SHP77 (cell line): ENCODE results near the gene EIF1B.
"Not testable (repeated sequence)": the region's sequence is repeated elsewhere in the genome, so short reads cannot be mapped to it uniquely, and the experiment has no call there.

Experiments used
- DNase-seq, 2 experiments: peaks; one replicate each; lab custom pipeline; 2025; lab: John Stamatoyannopoulos, UW

EIF1B gene

DNA sequence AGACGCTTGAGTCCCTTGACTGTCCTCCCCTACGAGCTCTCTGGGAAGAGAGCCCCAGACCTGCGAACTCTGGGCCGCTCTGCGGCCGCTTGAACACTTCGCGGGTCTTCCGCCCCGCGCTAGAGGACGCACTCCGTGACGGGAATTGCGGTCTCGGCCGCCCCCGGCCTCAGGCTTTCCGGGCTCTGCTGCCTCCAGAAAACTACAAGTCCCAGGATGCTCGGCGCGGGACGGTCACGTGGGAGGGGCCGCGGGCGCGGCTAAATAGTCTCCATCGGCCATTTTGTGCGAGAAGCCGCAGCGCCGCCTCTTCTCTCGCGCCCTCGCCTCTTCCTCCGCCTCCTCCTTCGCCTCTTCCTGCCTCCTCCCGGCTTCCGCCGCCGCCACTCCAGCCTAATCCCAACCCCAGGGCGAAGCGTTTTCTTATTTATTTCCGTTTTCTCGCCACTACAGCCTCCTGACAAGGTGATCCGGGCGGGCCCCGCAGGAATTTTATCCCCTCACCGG, at the start of gene EIF1B:
TSS of gene EIF1B (plus strand) at position 290 of the 507 bp plus-strand sequence. CDS start 235 bp downstream, outside the sequence.
- peak; percentile 91 to 93 for DNase-seq

DNA sequence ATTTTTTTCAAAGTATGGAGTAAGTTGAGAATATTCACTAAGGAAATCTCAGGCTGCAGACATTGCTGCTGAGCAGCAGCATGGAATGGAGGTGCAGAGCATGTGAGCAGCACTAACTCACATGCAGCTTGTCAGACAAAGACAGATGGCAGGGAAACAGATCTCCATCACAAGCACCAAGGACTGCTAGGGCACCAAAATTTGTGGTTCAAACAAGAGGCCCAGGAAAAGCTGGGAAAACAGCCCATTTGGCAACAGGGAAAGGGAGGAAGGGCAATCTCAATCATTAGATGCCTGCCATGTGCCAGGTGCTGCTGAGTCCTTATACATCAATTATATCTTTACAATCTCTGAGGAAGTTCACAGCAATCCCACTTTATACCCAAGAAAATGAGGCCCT, 47.2 kb upstream of the EIF1B start:
- DNase-seq: no peak

DNA sequence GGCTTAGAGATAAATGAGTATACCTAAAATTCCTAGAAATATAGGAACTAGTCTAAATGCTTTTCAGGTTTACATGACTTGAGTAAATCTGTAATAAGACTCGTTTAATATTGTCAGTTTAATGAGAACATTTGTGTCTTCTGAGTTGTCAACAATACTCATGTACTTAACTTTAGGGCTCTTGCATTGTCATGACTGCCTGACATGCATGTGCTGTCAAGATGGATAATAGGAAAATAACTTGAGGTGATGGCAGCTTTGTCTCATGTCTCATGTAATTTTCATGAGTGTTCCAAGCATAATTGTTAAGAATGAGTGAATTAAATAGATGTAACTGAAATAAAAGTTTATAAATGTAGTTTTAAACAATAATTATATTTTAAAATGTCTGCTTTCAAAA, 45.1 kb upstream of the EIF1B start:
- DNase-seq: no peak

DNA sequence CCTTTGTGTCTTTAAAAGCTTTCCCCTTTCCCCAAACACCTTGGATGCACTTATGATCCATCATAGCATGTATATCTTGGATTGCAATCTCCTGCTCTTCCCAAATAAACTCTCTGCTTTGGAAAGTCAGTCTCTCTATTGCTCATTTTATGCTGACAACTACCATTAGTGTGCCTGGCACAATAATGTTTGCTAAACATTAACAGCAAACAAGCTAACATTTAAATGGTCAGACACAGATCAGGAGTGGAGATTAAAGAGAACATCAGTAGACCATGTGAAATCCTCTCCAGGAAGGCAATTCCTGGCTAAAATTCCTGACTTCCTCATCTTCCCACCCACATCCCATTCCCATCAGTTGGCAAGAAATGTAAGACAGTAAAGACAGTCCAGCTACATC, 44.3 kb upstream of the EIF1B start:
- DNase-seq: no peak

DNA sequence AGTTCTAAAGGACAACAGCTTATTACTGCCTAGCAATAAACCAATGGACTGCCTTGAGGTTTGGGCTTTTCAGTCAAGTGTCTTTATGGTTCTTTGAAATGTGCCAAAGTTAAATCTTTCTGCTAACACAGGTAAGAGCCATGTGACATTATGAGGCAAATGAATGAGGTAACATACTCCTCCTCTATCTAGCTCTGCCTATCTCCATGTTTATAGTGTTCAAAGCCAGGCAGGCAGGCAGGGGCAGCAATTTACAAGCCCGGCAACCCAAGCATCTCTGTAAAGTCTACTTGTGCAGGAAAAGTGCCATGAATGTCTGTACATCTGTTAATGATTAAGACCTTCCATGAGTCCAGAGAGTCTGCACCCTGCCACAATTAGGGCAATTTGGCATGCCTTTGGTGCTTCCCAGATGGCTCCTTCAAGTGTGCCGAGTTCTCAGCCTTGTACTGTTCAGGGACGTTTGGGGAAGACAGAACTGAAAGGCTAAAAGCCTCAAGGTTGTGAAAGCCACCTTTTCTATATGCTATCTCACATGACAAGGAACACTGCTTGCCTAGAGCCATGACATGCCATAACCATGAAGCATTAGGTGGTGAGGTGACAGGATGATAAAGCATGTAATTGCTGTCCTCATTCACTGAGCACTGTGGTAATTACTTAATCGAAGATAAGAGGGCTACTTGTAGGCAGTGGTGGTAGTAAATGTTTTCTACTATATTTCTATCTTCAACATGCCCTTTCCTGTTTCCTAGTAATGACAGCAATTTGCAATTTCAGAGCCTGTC, 41.4 kb upstream of the EIF1B start:
- no peak for DNase-seq

DNA sequence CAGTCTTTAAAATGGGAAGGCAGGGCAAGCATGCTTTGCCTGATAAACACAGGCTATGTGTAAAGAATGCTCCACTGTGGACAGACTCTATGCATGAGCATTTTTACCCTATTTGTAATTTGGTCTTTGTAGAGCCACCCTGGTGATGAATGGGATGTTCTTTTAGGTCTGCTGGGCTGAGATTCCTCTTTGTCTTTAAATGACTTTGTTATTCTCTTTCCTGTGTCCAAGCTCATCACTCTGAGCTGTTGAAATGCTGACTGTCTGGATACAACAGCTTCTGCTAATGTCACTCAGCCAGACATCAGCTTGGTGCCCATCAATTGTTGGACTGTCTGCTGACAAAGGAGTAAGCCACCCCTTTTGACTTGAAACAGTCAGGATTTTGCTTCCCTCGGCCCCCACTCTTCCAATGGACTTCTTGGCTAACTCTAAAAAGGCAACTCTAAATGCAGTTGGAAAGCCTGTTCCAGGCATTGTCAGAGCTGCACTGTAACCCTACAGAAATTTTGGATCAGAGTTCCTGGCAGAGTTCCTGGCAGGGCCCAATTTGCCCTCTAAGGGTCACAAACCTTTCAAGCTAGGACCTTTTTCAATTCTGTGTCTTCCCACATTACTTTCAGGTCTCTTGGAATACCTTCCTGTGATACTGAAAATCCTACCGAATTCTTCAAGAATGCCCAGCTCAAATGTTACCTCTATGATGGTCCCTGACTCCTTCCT, 40.5 kb upstream of the EIF1B start:
- no peak for DNase-seq

DNA sequence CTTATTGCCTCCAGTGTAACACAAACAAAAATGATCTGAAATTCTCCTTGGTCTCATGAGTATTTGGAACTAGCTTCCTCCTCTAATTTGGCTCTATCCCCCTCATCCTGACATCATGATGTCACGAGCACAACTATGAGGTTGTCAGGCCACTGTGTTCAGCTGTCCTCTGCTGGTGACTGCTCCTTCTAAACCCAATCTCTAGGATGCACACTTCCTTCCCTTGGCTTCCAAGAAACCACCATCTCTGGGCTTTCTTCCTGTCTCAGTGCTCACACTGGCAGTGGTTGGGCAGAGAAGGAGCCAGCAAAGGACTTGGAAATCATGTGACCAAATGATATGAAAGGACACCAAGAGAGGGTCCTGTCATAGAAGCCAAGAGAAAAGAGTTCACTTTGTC, 30.7 kb upstream of the EIF1B start:
- no peak for DNase-seq

DNA sequence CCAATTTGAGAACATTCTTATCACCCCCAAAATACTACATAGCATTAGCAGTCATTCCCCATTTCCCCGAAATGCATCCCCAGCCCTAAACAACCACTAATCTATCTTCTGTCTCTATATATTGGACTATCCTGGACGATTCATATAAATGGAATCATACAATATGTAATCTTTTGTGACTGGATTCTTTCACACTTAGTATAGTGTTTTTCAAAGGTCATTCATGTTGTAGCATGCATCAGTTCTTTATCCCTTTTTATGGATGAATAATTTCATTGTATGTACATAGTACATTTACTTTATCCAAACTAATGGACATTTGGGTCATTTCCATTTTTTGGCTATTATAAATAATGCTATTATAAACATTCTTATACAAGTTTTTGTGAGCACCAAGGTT, 27.5 kb upstream of the EIF1B start:
- no peak for DNase-seq

DNA sequence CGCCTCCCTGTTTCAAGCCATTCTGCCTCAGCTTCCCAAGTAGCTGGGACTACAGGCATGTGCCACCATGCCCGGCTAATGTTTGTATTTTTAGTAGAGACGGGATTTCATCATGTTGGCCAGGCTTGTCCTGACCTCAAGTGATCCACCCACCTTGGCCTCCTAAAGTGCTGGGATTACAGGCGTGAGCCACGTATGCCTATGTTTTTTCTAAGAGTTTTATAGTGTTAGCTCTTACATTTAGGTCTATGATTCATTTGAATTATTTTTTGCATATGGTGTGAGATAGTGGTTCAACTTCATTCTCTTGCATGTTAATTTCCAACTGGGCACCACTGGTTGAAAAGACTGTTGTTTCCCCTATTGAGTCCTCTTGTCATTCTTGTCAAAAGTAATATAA, 26.4 kb upstream of the EIF1B start:
- DNase-seq: not testable (repeated sequence)

DNA sequence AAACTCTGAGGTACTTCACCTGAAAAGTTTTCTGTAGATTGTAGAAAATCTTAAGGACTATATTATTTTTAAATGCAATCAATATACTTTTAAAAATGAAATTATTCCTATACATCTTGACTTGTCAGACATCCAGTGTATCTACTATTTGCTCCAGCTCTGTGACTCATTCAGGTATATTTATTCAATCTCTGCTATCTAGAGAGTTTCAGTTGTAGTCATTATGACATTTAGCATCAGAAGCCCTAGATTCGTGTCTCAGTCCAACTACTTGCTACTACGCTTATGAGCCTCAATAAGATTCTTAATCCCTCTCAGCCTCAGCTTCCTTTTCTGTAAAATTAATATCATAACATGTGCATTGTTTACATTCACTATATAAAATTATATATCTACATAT, 22.3 kb upstream of the EIF1B start:
- no peak for DNase-seq

DNA sequence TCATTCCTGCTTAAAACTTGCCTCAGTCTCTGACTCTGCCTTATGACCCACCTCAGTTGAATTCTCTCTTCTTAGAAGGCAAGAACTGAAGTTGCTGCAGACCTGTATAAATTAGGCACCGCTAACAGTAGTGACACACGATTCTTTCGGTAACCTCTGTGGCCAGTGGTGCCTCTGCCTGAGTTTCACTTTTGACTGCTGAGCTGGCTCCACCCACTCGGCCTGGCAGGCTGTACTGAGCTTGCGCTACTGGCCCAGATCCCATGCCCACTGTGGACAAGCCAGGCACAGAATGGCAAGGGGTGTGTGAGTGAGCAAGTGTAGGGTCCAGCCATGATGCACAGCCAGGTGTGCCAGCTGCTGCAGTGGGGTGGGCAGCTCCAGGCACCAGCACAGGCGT, 19.1 kb upstream of the EIF1B start:
- no peak for DNase-seq

DNA sequence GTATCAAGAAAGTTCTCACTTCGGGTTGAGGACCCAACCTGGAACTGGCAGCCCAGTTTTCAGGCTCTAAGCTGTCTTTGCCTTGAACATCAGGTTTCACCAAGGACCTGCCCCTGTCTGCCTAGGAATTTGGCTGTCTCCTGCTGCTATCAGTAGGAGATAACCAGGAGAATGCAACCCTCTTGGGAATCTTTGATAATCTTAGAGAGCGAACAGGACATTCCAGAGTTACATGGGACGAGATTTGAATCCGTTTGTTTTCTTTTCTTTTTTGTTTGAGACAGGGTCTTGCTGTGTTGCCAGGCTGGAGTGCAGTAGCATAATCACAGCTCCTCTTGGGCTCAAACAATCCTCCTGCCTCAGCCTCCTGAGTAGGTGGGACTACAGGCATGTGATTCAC, 18.0 kb upstream of the EIF1B start:
- DNase-seq: no peak

DNA sequence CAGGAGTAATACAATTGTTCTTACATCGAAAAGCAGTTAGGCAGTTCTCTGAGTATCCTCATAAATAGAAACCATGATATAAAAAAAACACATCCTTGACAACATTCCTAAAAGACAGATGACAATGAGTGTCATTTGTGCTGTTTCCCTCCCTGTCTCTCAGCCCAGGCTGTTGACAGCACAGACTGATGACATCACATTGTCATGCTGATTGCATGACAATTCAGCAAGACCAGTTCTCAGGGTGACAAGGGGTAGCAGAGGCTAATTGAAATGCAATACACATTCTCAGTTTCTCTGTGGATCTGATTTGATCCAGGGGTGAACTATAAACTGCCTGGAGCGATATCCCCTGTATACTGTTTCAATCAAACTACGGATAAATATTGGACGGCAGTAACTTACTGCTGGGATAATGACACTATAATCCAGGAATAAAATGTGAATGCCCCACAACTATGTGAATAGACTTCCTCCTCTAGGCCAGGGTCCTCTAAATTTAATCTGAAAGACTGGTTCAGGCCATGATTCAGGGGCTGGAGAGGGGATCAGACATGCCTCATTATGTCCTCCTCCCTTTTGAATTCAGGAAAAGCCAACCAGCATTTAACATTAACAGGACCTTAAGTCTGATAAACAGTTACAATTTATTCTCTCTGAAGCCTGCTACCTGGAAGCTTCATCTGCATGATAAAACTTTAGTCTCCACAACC, 16.7 kb upstream of the EIF1B start:
- DNase-seq: no peak

DNA sequence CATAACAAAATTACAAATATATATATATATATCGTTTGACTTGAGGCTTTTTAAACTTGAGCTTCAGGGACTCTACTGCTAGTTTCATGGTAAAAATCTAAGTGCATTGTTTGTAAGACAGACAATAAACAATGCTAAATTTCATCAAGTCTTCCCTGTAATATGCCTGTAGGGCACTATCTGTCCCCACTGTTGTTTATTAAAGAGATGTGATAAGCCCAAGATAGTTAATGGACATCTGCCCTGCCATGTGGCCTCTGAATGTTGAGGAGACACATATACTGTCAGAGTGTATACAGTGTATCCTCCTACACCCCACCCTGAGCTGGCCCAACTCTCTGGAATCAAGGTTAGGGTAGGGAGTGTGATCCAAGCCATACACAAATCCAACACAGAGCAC, 15.1 kb upstream of the EIF1B start:
- DNase-seq: no peak

DNA sequence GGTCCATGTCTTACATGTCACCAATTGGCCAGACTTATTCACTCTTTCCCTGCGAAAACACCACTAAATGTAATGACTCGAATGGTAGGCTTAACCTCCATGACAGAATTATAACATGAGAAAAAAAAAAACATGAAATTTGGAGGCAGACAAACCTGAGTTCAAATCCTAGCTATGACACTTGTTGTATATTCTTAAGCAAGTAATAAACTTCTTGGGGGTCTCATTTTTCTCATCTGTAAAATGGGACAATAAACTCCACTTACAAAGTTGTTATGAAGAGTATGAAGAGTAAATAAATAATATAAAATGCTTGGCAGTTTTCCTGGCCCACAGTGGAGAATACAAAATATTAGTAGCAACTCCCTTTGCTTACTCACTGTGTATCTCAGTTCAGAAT, 11.4 kb upstream of the EIF1B start:
- DNase-seq: no peak

DNA sequence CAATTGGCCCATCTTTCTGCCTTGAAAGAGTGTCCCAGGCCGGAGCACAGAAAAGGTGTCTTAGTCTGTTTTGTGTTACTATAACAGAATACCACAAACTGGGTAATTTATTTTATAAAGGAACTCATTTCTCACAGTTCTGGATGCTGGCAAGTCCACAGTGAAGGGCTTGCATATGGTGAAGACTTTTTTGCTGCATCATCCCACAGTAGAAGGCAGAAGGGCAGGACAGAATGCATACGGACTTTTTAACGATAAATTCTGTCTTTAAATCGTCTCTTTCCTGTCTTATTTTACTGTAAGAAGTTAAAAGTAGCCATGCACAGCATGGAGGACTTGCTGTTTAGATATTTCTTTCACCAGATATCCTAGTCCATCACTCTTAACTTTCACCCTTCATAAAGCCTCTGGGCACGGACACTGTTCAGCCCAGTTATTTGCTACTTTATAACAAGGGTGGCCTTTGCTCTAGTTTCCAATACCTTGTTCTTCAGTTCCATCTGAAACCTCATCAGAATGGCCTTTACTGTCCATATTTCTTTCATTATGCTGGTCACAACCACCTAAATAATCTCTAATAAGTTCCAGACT, 10.3 kb upstream of the EIF1B start:
- DNase-seq: no peak

DNA sequence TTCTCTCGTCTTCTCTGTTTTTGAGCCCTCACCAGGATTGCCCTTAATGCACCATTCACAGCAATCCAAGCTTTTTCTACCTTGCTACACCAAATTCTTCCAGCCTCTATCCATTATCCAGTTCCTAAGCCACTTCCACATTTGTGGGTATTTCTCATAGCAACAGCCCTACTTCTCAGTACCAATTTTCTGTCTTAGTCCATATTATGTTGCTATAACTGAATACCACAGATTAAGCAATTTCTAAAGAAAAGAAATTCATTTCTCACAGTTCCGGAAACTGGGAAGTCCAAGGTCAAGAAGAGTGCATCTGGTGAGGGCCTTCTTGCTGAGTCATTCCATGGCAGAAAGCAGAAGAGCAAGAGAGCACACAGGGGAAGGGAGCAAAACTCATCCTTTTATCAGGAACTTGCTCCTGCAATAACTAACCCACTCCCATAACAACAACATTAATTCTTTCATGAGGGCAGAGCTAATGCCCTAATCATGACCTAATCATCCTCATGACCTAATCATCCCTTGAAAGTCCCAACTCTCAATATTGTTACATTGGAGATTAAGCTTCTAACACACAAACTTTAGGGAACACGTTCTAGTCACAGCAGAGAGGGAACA, 9.7 kb upstream of the EIF1B start:
- DNase-seq: no peak

DNA sequence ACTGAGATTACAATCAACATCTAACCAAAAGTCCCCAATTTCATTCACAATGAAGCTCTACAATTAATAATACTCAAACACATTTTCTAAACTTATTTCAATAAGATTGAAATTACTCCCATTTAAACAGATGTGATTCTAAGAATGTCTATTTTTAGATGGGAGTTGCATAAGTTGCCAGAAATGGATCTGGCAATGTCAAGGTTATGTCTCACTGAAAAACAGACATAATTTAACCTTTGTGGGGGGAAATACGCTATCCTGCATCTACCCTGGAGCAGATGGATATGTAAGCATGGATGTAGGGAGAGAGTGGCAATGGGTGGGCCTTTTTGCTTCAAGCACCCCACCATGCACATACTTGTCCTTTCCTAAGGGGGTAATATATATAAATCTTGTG, 6.7 kb upstream of the EIF1B start:
- no peak for DNase-seq

DNA sequence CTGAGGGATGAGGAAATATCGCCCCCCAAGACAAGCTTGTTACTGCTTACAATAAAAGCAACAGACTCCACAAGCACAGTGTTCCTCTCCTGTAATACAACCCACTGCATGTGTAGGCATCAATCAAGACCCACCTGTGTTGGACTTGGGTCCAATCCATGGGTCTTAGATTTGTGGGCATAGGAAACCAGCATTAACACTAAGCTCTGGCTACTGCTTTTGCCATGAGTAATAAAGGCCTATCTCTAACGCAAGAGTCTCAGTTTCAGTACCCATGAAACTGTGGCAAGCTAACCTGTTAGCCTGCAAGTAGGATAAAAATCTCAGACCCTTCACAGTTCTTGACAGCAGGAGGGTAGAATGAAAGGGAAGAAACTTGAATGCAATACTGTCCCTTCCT, 5.2 kb upstream of the EIF1B start:
- no peak for DNase-seq

DNA sequence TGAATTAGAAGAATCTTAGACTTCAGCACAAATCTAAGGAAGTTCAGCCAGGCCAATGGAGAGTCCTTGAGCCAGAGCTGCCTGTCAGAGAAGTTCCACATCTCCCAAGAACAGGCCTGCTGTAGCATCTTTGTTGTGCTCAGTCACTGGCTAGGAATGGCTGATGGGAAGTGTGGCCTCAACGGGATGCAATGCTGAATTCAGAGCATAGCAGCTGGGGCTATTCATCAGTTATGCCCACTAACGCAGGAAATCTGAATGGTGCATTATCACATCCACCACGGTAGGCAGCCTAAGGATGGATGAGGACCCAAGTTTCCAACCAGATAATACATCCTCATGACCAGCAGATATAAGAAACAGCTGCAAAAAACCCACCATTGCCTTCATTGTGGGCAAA, 3.2 kb upstream of the EIF1B start:
- no peak for DNase-seq

DNA sequence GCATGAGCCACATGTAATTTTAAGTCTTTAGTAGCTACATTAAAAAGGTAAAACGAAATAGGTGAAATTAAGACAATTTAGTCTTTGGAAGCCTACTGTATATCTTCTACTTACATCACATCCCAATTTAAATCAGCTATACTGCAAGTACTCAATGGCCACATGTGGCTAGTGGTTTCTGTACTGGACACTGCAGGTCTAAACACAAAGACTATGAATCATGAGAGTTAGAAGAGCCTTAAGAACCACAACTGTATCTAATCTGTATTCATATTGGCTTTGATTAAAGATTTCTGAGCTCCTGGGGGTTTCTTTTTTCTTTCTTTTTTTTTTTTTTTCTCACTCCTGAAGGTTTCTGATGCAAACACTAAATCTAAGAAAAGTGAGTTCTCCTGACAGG, 2.3 kb upstream of the EIF1B start:
- no peak for DNase-seq
